Erythroblast (primary cell): ENCODE results near the gene ERO1A.

Experiments used
- GATA1 ChIP-seq: IDR thresholded peaks from 2 replicates; pipeline ENCODE4 v1.6.1; 2011; ENCODE audit warnings: low read depth, mild to moderate bottlenecking, control low read depth, low read length, moderate library complexity
- POLR2A ChIP-seq: IDR thresholded peaks from 2 replicates; pipeline ENCODE4 v1.6.1; 2011; ENCODE audit warnings: mild to moderate bottlenecking, low read length

DNA sequence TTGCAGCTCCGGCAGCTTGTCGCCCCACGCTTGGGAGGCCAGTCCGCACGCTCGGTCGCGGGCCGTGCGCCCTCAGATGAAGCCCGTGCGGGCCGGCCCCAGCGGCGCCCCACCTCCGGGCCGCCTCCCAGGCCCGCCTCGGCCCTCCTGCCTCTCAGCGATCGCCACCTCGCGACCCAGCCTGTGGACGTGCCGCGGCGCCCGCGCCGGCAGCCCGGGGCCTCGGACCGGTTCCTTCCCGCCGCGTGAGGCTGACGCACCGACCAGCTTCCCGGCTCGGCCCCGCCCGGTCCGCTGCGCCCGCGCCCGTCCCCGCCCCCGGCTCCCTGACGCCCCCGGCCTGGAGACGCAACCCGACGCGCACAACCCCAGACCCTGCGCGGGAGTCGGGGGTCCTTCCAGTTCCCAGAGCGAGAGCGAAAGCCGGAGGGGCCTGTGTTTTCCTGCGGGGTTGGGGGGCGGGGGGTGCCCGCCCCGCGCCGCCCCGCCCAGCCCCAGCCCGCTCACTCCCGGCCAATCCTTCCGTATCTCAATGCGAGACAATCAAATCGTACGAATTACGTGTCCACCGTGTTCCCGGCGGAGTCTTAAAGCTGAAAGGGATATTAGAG, at the start of gene ERO1A:
- peak; percentile 31 for TF ChIP-seq POLR2A
- TF ChIP-seq GATA1, result no peak
